SU-DHL-6 (cell line): ENCODE measurements around the gene LIPE.

Experiments
- EZH2phosphoT487 ChIP-seq: fragments of 200-600 bp; sonication (generic), shearing (Covaris generic); conservative IDR thresholded peaks from 2 replicates; pipeline ENCODE4 v1.6.1; 2018; ENCODE audit warnings: mild to moderate bottlenecking, antibody characterized with exemption, low read length, moderate library complexity, mixed read lengths
- TF ChIP-seq, protein P1 (sequence below): fragments of 200-600 bp; sonication (generic); IDR thresholded peaks from one replicate; pipeline ENCODE4 v1.5.1; 2017; ENCODE audit warnings: antibody characterized with exemption, mild to moderate bottlenecking, low read length, moderate library complexity; ENCODE audit not compliant: insufficient read depth, poor library complexity, severe bottlenecking

DNA sequence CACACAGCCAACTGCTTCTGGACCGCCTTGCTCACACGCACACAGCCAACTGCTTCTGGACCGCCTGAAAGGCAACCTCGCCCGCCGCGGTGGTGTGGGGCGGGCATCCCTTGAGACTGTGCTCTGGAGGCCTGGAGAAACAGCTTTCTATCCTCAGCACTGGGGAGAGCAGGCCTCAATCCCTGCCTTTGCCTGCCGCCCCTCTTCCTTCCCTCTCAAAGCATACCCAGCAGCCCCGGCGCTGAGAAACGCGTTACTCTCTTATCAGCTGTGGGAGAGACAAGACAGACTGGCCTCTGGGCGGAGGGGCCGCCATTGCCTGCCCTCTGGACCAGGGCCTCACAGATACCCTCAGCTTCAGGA lies 2.9 kb downstream of the LIPE start:
- TF ChIP-seq, protein P1, sequence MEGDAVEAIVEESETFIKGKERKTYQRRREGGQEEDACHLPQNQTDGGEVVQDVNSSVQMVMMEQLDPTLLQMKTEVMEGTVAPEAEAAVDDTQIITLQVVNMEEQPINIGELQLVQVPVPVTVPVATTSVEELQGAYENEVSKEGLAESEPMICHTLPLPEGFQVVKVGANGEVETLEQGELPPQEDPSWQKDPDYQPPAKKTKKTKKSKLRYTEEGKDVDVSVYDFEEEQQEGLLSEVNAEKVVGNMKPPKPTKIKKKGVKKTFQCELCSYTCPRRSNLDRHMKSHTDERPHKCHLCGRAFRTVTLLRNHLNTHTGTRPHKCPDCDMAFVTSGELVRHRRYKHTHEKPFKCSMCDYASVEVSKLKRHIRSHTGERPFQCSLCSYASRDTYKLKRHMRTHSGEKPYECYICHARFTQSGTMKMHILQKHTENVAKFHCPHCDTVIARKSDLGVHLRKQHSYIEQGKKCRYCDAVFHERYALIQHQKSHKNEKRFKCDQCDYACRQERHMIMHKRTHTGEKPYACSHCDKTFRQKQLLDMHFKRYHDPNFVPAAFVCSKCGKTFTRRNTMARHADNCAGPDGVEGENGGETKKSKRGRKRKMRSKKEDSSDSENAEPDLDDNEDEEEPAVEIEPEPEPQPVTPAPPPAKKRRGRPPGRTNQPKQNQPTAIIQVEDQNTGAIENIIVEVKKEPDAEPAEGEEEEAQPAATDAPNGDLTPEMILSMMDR = no peak
- TF ChIP-seq EZH2phosphoT487 = no peak
